ENCODE data around the gene PAPPA2. TPM values are rescaled to one million over a fixed set of nuclear protein-coding genes. Genes with fewer than 3 reads are reported as not detected.

PAPPA2 gene
- total RNA-seq, 2 experiments from 2014 or later = 0.19 TPM; not detected in 1

DNA sequence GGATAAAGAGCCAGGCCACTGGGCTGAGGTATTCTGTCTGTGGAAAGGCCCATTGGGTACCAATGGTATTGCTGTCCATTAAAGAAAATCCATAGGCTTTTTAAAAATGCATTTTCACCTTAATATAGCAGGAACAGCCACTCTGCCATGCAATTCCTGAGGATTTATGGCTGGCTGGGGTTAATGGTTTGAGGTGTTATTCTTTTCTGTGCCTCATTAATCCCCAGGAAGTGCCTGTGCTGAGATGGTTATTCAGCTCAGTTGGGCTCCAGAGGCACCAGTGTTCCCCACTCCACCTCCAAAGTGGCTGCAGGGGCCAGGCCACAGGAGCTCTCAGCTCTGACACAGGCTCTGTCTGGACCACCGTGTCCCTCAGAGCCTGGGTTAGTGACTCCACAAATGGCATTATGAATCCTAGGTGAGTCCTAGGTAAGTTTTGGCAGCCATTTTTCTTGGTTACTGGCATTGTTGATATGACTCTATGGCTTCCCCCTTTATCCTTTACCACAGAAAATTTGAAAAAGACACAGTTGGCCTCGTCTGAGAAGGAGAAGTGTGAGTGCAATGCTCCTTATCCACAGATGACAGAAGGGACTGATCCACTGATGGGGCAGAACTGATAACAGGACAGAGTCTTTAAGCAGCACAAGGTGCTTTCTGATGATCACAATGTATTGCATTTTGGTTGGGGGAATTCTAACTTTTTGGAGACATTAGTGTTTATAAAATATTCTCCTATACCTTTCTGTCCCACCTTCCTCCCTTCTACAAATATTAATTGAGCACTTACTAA lies 2.2 kb upstream of the PAPPA2 start:
- no peak overlapping the region for H3K27ac ChIP-seq (ENCODE audit: low read depth, low read length, poor library complexity, severe bottlenecking)

DNA sequence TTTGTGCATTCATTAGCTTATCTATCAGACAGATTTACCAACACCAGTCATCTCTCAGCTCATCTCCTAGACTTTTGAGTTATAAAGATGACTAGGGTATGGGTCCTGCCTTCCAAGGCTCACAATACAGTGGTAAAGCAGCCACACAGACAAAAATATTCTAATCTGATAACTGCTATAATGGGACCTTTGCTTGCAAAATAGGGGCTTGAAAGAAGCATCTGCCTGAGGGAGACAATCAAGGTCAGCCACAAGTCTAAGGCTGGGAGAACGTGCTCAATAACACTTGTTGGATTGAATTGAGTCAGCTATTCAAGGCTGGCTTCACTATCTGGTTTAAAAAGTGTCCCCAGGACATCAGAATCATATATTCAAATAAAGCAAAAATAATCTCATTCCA lies 1.4 kb upstream of the PAPPA2 start:
- intact Hi-C loops (cut with micrococcal nuclease; ENCODE audit: unreplicated experiment) = no loop called here
- H3K4me2 ChIP-seq (ENCODE audit: low read length) = no peak overlapping the region

More for the DNA sequence above, 2.2 kb upstream of the PAPPA2 start:
- intact Hi-C loops (cut with micrococcal nuclease; ENCODE audit: unreplicated experiment) = no loop called here
- Histone ChIP-seq H3K4me2 (ENCODE audit: low read length) (no peak overlapping the region), H3K9me2 (ENCODE audit: insufficient read depth, low read length) (no peaks in the 10 kb centered on the region), H3K4me3 (ENCODE audit: low read depth, low read length, poor library complexity, severe bottlenecking) (no peak overlapping the region), H4K20me1 (ENCODE audit: insufficient read depth, low read length) (no peaks in the 10 kb centered on the region), H3K79me2 (ENCODE audit: insufficient read depth, low read depth, low read length) (no peaks in the 10 kb centered on the region), H3K36me3 (ENCODE audit: insufficient read depth, low read length) (no peaks in the 10 kb centered on the region), H3K9me3 (ENCODE audit: low read length) (no peaks in the 10 kb centered on the region), H3K4me1 (ENCODE audit: insufficient read depth, low read length, poor library complexity, severe bottlenecking) (no peaks in the 10 kb centered on the region), H2AFZ (ENCODE audit: low read length) (no peak overlapping the region)
- TF ChIP-seq, protein P1, sequence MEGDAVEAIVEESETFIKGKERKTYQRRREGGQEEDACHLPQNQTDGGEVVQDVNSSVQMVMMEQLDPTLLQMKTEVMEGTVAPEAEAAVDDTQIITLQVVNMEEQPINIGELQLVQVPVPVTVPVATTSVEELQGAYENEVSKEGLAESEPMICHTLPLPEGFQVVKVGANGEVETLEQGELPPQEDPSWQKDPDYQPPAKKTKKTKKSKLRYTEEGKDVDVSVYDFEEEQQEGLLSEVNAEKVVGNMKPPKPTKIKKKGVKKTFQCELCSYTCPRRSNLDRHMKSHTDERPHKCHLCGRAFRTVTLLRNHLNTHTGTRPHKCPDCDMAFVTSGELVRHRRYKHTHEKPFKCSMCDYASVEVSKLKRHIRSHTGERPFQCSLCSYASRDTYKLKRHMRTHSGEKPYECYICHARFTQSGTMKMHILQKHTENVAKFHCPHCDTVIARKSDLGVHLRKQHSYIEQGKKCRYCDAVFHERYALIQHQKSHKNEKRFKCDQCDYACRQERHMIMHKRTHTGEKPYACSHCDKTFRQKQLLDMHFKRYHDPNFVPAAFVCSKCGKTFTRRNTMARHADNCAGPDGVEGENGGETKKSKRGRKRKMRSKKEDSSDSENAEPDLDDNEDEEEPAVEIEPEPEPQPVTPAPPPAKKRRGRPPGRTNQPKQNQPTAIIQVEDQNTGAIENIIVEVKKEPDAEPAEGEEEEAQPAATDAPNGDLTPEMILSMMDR (conservative IDR thresholded peaks at IDR 0.05; ENCODE audit: low read length) = no peak
- no peak for TF ChIP-seq EZH2phosphoT487 (IDR thresholded peaks at IDR 0.05; ENCODE audit: borderline replicate concordance, low read depth, low read length)
- CTCF ChIA-PET (ENCODE audit: unreplicated experiment) = no interaction called here
- no peak for DNase-seq (ENCODE audit: low spot score)
- no TSS peak for BruUV-seq (replicated peaks)
- POLR2A ChIA-PET = interaction anchor here (0.9 kb wide), 1 partner anchor 29 kb away, joined by 5 read pairs; no protein-coding TSS in a partner anchor

More for the DNA sequence above, 1.4 kb upstream of the PAPPA2 start:
- ChIA-PET CTCF (ENCODE audit: unreplicated experiment) (no interaction called here), POLR2A (interaction anchor here (0.9 kb wide), 1 partner anchor 28 kb away, joined by 5 read pairs; no protein-coding TSS in a partner anchor)
- no peaks in the 10 kb centered on the region for H3K36me3 ChIP-seq (ENCODE audit: insufficient read depth, low read length)
- H3K9me2 ChIP-seq (ENCODE audit: insufficient read depth, low read length) = no peaks in the 10 kb centered on the region
- no TSS peak for BruUV-seq (replicated peaks)
- H3K4me3 ChIP-seq (ENCODE audit: low read depth, low read length, poor library complexity, severe bottlenecking) = no peak overlapping the region
- no peaks in the 10 kb centered on the region for H4K20me1 ChIP-seq (ENCODE audit: insufficient read depth, low read length)
- no peak for DNase-seq (ENCODE audit: low spot score)
- H3K4me1 ChIP-seq (ENCODE audit: insufficient read depth, low read length, poor library complexity, severe bottlenecking) = no peaks in the 10 kb centered on the region
- no peaks in the 10 kb centered on the region for H3K79me2 ChIP-seq (ENCODE audit: insufficient read depth, low read depth, low read length)
- no peak for TF ChIP-seq EZH2phosphoT487 (IDR thresholded peaks at IDR 0.05; ENCODE audit: borderline replicate concordance, low read depth, low read length)
- TF ChIP-seq, protein P1 (conservative IDR thresholded peaks at IDR 0.05; ENCODE audit: low read length) = no peak
- H2AFZ ChIP-seq (ENCODE audit: low read length) = no peak overlapping the region
- no peaks in the 10 kb centered on the region for H3K9me3 ChIP-seq (ENCODE audit: low read length)
- no peak overlapping the region for H3K27ac ChIP-seq (ENCODE audit: low read depth, low read length, poor library complexity, severe bottlenecking)

Data from OCI-LY7 (cell line).